Endodermal cell (in vitro differentiated cells): ENCODE measurements around the gene NFX1. TPM values are rescaled to one million over a fixed set of nuclear protein-coding genes. Genes with fewer than 3 reads are reported as not detected.

Experiments used
- DNase-seq: peaks from one replicate; pipeline ENCODE4 v3.0.0-alpha.2; 2017
- H3K27ac ChIP-seq: 2 replicates; pipeline ENCODE4 v1.5.1; 2013; ENCODE audit warnings: mild to moderate bottlenecking, low read depth, low read length, moderate library complexity
- H3K27me3 ChIP-seq: 2 replicates; pipeline ENCODE4 v1.6.1; 2013; ENCODE audit warnings: mild to moderate bottlenecking, low read length, moderate library complexity; ENCODE audit not compliant: insufficient read depth, control insufficient read depth, poor library complexity, severe bottlenecking
- H3K36me3 ChIP-seq: 2 replicates; pipeline ENCODE4 v1.7.0; 2013; ENCODE audit warnings: mild to moderate bottlenecking, low read length, moderate library complexity; ENCODE audit not compliant: control insufficient read depth, insufficient read depth
- H3K4me1 ChIP-seq: one replicate; pipeline ENCODE4 v1.7.0; 2013; ENCODE audit warnings: low read length; ENCODE audit not compliant: control insufficient read depth, insufficient read depth
- H3K4me3 ChIP-seq: 2 replicates; pipeline ENCODE4 v1.5.1; 2013; ENCODE audit warnings: mild to moderate bottlenecking, low read length, moderate library complexity
- H3K9ac ChIP-seq: 2 replicates; pipeline ENCODE4 v1.6.1; 2013; ENCODE audit warnings: mild to moderate bottlenecking, low read length, moderate library complexity; ENCODE audit not compliant: poor library complexity, severe bottlenecking; ENCODE audit errors: extremely low read depth
- H3K9me3 ChIP-seq: 2 replicates; pipeline ENCODE4 v1.6.1; 2013; ENCODE audit warnings: mild to moderate bottlenecking, low read length, moderate library complexity; ENCODE audit not compliant: control insufficient read depth
- H3K27ac Mint-ChIP-seq: 2 replicates; pipeline ENCODE4 v1.8.0; 2020; ENCODE audit warnings: mixed read lengths
- H3K27me3 Mint-ChIP-seq: 2 replicates; pipeline ENCODE4 v1.8.0; 2021; ENCODE audit warnings: mild to moderate bottlenecking, mixed read lengths; ENCODE audit not compliant: insufficient read depth
- H3K36me3 Mint-ChIP-seq: 2 replicates; pipeline ENCODE4 v1.8.0; 2020; ENCODE audit warnings: low read depth, mixed read lengths
- H3K4me1 Mint-ChIP-seq: 2 replicates; pipeline ENCODE4 v1.8.0; 2020; ENCODE audit warnings: mixed read lengths
- H3K4me3 Mint-ChIP-seq: 2 replicates; pipeline ENCODE4 v1.8.0; 2020; ENCODE audit warnings: mild to moderate bottlenecking, moderate library complexity, mixed read lengths
- H3K9me3 Mint-ChIP-seq: 2 replicates; pipeline ENCODE4 v1.8.0; 2020; ENCODE audit warnings: mild to moderate bottlenecking, mixed read lengths
- WGBS, 2 experiments: methylation state at CpG; one replicate each; pipeline versions ENCODE4 v1.1.5 to v1.1.7; 2013; ENCODE audit warnings: missing lambda C conversion rate in 2 of 2, mixed read lengths in 1 of 2; ENCODE audit not compliant: insufficient coverage in 1 of 2, insufficient read length in 1 of 2; 5-methylcytosine and 5-hydroxymethylcytosine counted together
- total RNA-seq, 2 donors: library from RNA; stranded (reverse); fragmentation: NEBNext Ultra II Directional in 1 of 2; extraction: Animal tissue kit (Norgen Biotek cat#: 25700) in 1 of 2; gene quantifications; 2 replicates in 1 of 2; 3 replicates in 1 of 2; pipeline ENCODE4 v1.2.1, GENCODE V29; 2021
- TF ChIP-seq, protein P1 (sequence below): fragments of 200-600 bp; sonication (generic); conservative IDR thresholded peaks from 2 replicates; pipeline ENCODE4 v1.5.0; 2021; ENCODE audit warnings: antibody characterized with exemption, mild to moderate bottlenecking

Gene NFX1
- total RNA-seq, 2 donors from 2014 or later: 23.1 to 24.0 TPM

DNA sequence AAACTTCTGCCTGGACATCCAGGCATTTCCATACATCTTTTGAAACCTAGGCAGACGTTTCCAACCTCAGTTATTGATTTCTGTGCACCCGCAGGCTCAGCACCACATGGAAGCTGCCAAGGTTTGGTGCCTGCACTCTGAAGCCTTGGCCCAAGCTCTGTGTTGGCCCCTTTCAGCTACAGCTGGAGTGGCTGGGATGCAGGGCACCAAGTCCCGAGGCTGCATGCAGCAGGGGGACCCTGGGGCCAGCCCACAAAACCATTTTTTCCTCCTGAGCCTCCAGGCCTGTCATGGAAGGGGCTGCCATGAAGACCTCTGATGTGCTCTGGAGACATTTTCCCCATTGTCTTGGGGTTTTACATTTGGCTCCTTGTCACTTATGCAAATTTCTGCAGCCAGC is 49.9 kb downstream of the NFX1 start:
- TF ChIP-seq, protein P1, sequence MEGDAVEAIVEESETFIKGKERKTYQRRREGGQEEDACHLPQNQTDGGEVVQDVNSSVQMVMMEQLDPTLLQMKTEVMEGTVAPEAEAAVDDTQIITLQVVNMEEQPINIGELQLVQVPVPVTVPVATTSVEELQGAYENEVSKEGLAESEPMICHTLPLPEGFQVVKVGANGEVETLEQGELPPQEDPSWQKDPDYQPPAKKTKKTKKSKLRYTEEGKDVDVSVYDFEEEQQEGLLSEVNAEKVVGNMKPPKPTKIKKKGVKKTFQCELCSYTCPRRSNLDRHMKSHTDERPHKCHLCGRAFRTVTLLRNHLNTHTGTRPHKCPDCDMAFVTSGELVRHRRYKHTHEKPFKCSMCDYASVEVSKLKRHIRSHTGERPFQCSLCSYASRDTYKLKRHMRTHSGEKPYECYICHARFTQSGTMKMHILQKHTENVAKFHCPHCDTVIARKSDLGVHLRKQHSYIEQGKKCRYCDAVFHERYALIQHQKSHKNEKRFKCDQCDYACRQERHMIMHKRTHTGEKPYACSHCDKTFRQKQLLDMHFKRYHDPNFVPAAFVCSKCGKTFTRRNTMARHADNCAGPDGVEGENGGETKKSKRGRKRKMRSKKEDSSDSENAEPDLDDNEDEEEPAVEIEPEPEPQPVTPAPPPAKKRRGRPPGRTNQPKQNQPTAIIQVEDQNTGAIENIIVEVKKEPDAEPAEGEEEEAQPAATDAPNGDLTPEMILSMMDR: peak; percentile 2
- 92 to 96% methylated on average over 3 of the region's 3 CpGs for WGBS, 2 experiments
- H3K4me1 Mint-ChIP-seq: no peaks in the 10 kb centered on the region
- Histone ChIP-seq H3K36me3 (peaks cover 82% of the 10 kb centered on the region), H3K27me3 (no peaks in the 10 kb centered on the region), H3K27ac (no peak overlapping the region), H3K9me3 (peaks cover 50% of the 10 kb centered on the region), H3K4me1 (no peaks in the 10 kb centered on the region), H3K4me3 (no peak overlapping the region), H3K9ac (no peak overlapping the region)
- H3K27me3 Mint-ChIP-seq: no peaks in the 10 kb centered on the region
- peaks cover 80% of the 10 kb centered on the region for H3K36me3 Mint-ChIP-seq
- H3K9me3 Mint-ChIP-seq: peaks cover 38% of the 10 kb centered on the region
- DNase-seq: peak; percentile 45
- H3K4me3 Mint-ChIP-seq: no peak overlapping the region
- no peak overlapping the region for H3K27ac Mint-ChIP-seq

DNA sequence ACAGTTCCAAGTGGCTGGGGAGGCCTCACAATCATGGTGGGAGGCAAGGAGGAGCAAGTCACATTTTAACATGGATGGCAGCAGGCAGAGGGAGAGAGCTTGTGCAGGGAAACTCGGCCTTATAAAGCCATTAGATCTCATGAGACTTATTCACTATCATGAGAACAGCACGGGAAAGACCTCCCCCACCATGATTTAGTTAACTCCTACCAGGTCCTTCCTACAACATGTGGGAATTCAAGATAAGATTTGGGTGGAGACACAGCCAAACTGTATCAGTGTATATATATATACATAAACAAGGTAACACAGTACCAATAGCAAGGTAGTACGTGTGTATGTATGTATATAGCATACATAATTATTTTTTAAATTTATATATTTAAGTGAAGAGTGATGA is 50.9 kb downstream of the NFX1 start:
- Histone ChIP-seq H3K4me3 (no peak overlapping the region), H3K4me1 (no peaks in the 10 kb centered on the region), H3K36me3 (peaks cover 83% of the 10 kb centered on the region), H3K27me3 (no peaks in the 10 kb centered on the region), H3K27ac (no peak overlapping the region), H3K9ac (no peak overlapping the region), H3K9me3 (peaks cover 50% of the 10 kb centered on the region)
- DNase-seq: no peak
- TF ChIP-seq, protein P1: no peak
- Mint-ChIP-seq H3K27me3 (no peaks in the 10 kb centered on the region), H3K36me3 (peaks cover 81% of the 10 kb centered on the region), H3K27ac (no peak overlapping the region), H3K4me3 (no peak overlapping the region), H3K9me3 (peaks cover 36% of the 10 kb centered on the region), H3K4me1 (no peaks in the 10 kb centered on the region)
- 92% methylated on average over 2 of the region's 3 CpGs; no CpG with 5 or more reads in 1 of the 2 experiments for WGBS, 2 experiments

DNA sequence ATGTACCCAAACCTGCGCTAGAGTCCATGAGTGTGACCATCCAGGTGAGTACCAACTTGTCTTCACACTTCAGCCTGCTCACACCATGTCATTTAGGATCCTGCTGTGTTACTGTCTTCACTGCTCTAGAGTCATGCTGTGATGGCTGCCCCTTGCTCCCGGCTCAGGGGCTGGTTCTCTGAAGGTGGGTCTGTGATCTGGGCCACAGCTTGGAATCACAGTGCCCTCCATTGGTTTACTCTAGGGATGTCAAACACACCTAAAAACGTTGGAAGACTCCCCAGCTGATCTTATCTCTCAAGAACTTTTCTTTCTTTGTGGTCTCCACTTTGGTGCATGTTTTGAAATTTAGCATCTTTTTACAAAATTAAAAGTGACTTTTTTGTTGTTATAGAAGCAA is 53.8 kb downstream of the NFX1 start:
- peaks cover 89% of the 10 kb centered on the region for H3K36me3 Mint-ChIP-seq
- Histone ChIP-seq H3K36me3 (peaks cover 86% of the 10 kb centered on the region), H3K4me3 (no peak overlapping the region), H3K27ac (no peak overlapping the region), H3K4me1 (no peaks in the 10 kb centered on the region), H3K27me3 (no peaks in the 10 kb centered on the region), H3K9me3 (peaks cover 27% of the 10 kb centered on the region), H3K9ac (no peak overlapping the region)
- H3K27ac Mint-ChIP-seq: no peak overlapping the region
- H3K9me3 Mint-ChIP-seq: peaks cover 21% of the 10 kb centered on the region
- TF ChIP-seq, protein P1: no peak
- no peak overlapping the region for H3K4me3 Mint-ChIP-seq
- DNase-seq: no peak
- no peaks in the 10 kb centered on the region for H3K27me3 Mint-ChIP-seq
- H3K4me1 Mint-ChIP-seq: no peaks in the 10 kb centered on the region
- WGBS, 2 experiments: 88 to 89% methylated on average over 3 of the region's 3 CpGs
